HepG2 (cell line): Measurements from ENCODE around the gene AGO4. TPM values are rescaled to one million over a fixed set of nuclear protein-coding genes. Genes with fewer than 3 reads are reported as not detected.

Experiments
- ATAC-seq: fragments of 200-7000 bp; cut with Tn5 transposase; 3 replicates; pipeline ENCODE4 v1.9.1; 2020; ENCODE audit warnings: mild to moderate bottlenecking, moderate library complexity
- BruUV-seq: library from RNA; stranded (reverse); fragments of 400-500 nt; replicated peaks from 2 replicates; lab custom pipeline; 2021; lab: Mats Ljungman, UMichigan
- CTCF ChIA-PET: fragments of 300-600 bp; formaldehyde crosslinking; extraction: SDS; loops from one replicate; lab custom pipeline; 2021; ENCODE audit warnings: low total read pairs, inconsistent platforms, low intra/inter-chr PET ratio; lab: Yijun Ruan, JAX
- POLR2A ChIA-PET: fragments of 350-600 bp; sonication (Branson Sonifier 250); formaldehyde crosslinking; loops from one replicate; lab custom pipeline; 2020; ENCODE audit warnings: antibody characterized with exemption, inconsistent platforms; lab: Yijun Ruan, JAX
- DNase-seq: peaks from one replicate; pipeline ENCODE4 v3.0.0-alpha.2; 2015; ENCODE audit warnings: low spot score
- FAIRE-seq: peaks from 3 replicates; lab custom pipeline; 2011; peaks lifted over from hg19 to GRCh38; lab: Jason Lieb, UNC
- H2AFZ ChIP-seq: one replicate; pipeline ENCODE4 v1.6.1; 2011; ENCODE audit warnings: low read length, inconsistent platforms
- H3K27ac ChIP-seq: fragments of 300-600 bp; 3 replicates; pipeline ENCODE4 v1.8.0; 2011; ENCODE audit warnings: mixed run types, mild to moderate bottlenecking, mixed read lengths, low read length, inconsistent platforms; ENCODE audit not compliant: insufficient read depth; ENCODE audit errors: extremely low read length
- H3K27me3 ChIP-seq, 2 experiments: fragments of 200-600 bp in 1 of 2; 2 replicates in 1 of 2; 3 replicates in 1 of 2; pipeline versions ENCODE4 v1.6.0 to v1.8.0; 2011; ENCODE audit warnings: low read length in 2 of 2, mild to moderate bottlenecking in 2 of 2, moderate library complexity in 2 of 2, inconsistent platforms in 1 of 2; ENCODE audit not compliant: insufficient read depth in 2 of 2, control insufficient read depth in 1 of 2
- H3K36me3 ChIP-seq, 2 experiments: fragments of 200-600 bp in 1 of 2; replicated peaks in 1 of 2; 2 replicates in 1 of 2; 3 replicates in 1 of 2; pipeline versions ENCODE4 v1.5.1 to v1.8.0; 2011; ENCODE audit warnings: low read length in 2 of 2, inconsistent platforms in 1 of 2; ENCODE audit not compliant: insufficient read depth in 2 of 2, control insufficient read depth in 1 of 2
- H3K4me1 ChIP-seq: 2 replicates; pipeline ENCODE4 v1.5.1; 2012; ENCODE audit warnings: low read length, inconsistent platforms; ENCODE audit not compliant: insufficient read depth
- H3K4me2 ChIP-seq: 2 replicates; pipeline ENCODE4 v1.6.0; 2011; ENCODE audit warnings: low read depth, low read length, inconsistent platforms
- H3K4me3 ChIP-seq, 3 experiments: fragments of 200-600 bp in 1 of 3; sonication (generic), shearing (Covaris generic) in 1 of 3; replicated peaks in 1 of 3; 2 replicates each; pipeline ENCODE4 v1.5.1; 2011 to 2016; ENCODE audit warnings: low read length in 3 of 3, inconsistent platforms in 2 of 3, low read depth in 2 of 3, mild to moderate bottlenecking in 2 of 3, control low read depth in 1 of 3, mixed read lengths in 1 of 3; ENCODE audit not compliant: insufficient read depth in 1 of 3
- H3K79me2 ChIP-seq: one replicate; pipeline ENCODE4 v1.6.1; 2011; ENCODE audit warnings: low read length, inconsistent platforms; ENCODE audit not compliant: insufficient read depth
- H3K9ac ChIP-seq: 2 replicates; pipeline ENCODE4 v1.6.0; 2011; ENCODE audit warnings: mild to moderate bottlenecking, low read depth, low read length, inconsistent platforms; ENCODE audit not compliant: insufficient read depth
- H3K9me3 ChIP-seq: 2 replicates; pipeline ENCODE4 v1.5.1; 2012; ENCODE audit warnings: mild to moderate bottlenecking, low read length
- H4K20me1 ChIP-seq: 2 replicates; pipeline ENCODE4 v1.6.0; 2011; ENCODE audit warnings: inconsistent platforms, mild to moderate bottlenecking, low read length, moderate library complexity; ENCODE audit not compliant: insufficient read depth
- FOXA1 ChIP-seq, 2 experiments: fragments of 450-650 bp in 1 of 2; sonication (generic) in 1 of 2; formaldehyde crosslinking in 1 of 2; IDR thresholded peaks; 2 replicates each; pipeline versions ENCODE4 v1.4.0 to v1.6.1; 2016 to 2020; ENCODE audit warnings: missing genetic modification reagents in 1 of 2
- GTF3A ChIP-seq: sonication (generic); formaldehyde crosslinking; conservative IDR thresholded peaks from 2 replicates; pipeline ENCODE4 v1.4.0; 2020; ENCODE audit warnings: mild to moderate bottlenecking, missing genetic modification reagents
- JUN ChIP-seq: sonication (generic); formaldehyde crosslinking; IDR thresholded peaks from 2 replicates; pipeline ENCODE4 v1.4.0; 2020; ENCODE audit warnings: mild to moderate bottlenecking, missing genetic modification reagents
- NRL ChIP-seq: sonication (generic); formaldehyde crosslinking; IDR thresholded peaks from 2 replicates; pipeline ENCODE4 v1.5.0; 2020; ENCODE audit warnings: missing genetic modification reagents, mild to moderate bottlenecking, moderate library complexity, borderline replicate concordance
- RCOR2 ChIP-seq: IDR thresholded peaks from 2 replicates; pipeline ENCODE4 v1.6.1; 2016; ENCODE audit warnings: missing biosample characterization, missing genetic modification reagents
- SNAPC5 ChIP-seq: sonication (generic); formaldehyde crosslinking; IDR thresholded peaks from 2 replicates; pipeline ENCODE4 v1.8.1; 2023; ENCODE audit warnings: mild to moderate bottlenecking, missing genetic modification reagents, borderline replicate concordance
- SP140L ChIP-seq: sonication (generic); formaldehyde crosslinking; IDR thresholded peaks from 2 replicates; pipeline ENCODE4 v1.4.0; 2020; ENCODE audit warnings: missing genetic modification reagents, borderline replicate concordance
- ZHX1 ChIP-seq: sonication (generic); formaldehyde crosslinking; IDR thresholded peaks from 2 replicates; pipeline ENCODE4 v1.8.1; 2022; ENCODE audit warnings: low read depth, mild to moderate bottlenecking, missing genetic modification reagents
- ZNF781 ChIP-seq: sonication (generic); formaldehyde crosslinking; IDR thresholded peaks from 2 replicates; pipeline ENCODE4 v1.5.1; 2020; ENCODE audit warnings: borderline replicate concordance, mild to moderate bottlenecking, missing genetic modification reagents; ENCODE audit errors: not compliant biosample characterization
- ZSCAN31 ChIP-seq: sonication (generic); formaldehyde crosslinking; IDR thresholded peaks from 2 replicates; pipeline ENCODE4 v1.5.0; 2020; ENCODE audit warnings: low read depth, mild to moderate bottlenecking, missing genetic modification reagents
- WGBS: methylation state at CpG from one replicate; pipeline ENCODE4 v1.1.6; 2017; ENCODE audit warnings: low lambda C conversion rate; 5-methylcytosine and 5-hydroxymethylcytosine counted together
- in situ Hi-C: cut with HindIII; loops from 2 replicates; pipeline ENCODE4 v1.10.0; 2017; ENCODE audit warnings: low pct_unique_long_range_greater_than_20kb; ENCODE audit not compliant: extremely low pct_ligation_motif_present
- intact Hi-C: fragments of 100-400 bp; cut with micrococcal nuclease; formaldehyde crosslinking; loops from one replicate; pipeline ENCODE4 v1.10.0; 2022; ENCODE audit not compliant: unreplicated experiment
- polyA plus RNA-seq, 8 experiments: library from polyadenylated mRNA; depleted of rRNA in 3 of 8; stranded (reverse) in 7 of 8; unstranded in 1 of 8; fragments of >200 nt; fragmentation: Illumina TruSeq in 4 of 8; extraction: Trizol in 4 of 8; gene quantifications; 2 replicates each; pipeline versions ENCODE4 v1.2.1 to v1.2.3, GENCODE V29; 2011 to 2016; ENCODE audit warnings: low read depth in 4 of 8, missing spikeins in 1 of 8, mixed read lengths in 1 of 8; ENCODE audit not compliant: insufficient read depth in 1 of 8
- total RNA-seq, 5 experiments: library from RNA; depleted of rRNA; stranded (reverse); fragments of >200 nt; fragmentation: Illumina TruSeq; extraction: Trizol; gene quantifications; 2 replicates each; pipeline ENCODE4 v1.2.3, GENCODE V29; 2016; ENCODE audit warnings: low read depth in 1 of 5
- TF ChIP-seq, protein P1 (sequence below): sonication (generic); formaldehyde crosslinking; IDR thresholded peaks from 2 replicates; pipeline ENCODE4 v1.4.0; 2020; ENCODE audit warnings: mild to moderate bottlenecking, missing genetic modification reagents
- TF ChIP-seq, protein P2 (sequence below): sonication (generic); formaldehyde crosslinking; IDR thresholded peaks from 2 replicates; pipeline ENCODE4 v1.4.0; 2020; ENCODE audit warnings: mild to moderate bottlenecking, low read depth, missing genetic modification reagents

AGO4 gene
- total and polyA plus RNA-seq, 2 of the 13 experiments (the other 11 are each of a cell fraction or from before 2014, with no cell fraction given): 6.0 to 13.8 TPM

GRCh38 chr1:35832276-35832905 lies 24.6 kb downstream of the AGO4 start (continued):
- TF ChIP-seq ZHX1 (CRISPR knock-in tag) (no peak), GTF3A (CRISPR knock-in tag) (no peak), SP140L (CRISPR knock-in tag) (no peak), NRL (no peak)
- TF ChIP-seq, protein P1, sequence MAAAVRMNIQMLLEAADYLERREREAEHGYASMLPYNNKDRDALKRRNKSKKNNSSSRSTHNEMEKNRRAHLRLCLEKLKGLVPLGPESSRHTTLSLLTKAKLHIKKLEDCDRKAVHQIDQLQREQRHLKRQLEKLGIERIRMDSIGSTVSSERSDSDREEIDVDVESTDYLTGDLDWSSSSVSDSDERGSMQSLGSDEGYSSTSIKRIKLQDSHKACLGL (CRISPR knock-in tag): no peak

DNA sequence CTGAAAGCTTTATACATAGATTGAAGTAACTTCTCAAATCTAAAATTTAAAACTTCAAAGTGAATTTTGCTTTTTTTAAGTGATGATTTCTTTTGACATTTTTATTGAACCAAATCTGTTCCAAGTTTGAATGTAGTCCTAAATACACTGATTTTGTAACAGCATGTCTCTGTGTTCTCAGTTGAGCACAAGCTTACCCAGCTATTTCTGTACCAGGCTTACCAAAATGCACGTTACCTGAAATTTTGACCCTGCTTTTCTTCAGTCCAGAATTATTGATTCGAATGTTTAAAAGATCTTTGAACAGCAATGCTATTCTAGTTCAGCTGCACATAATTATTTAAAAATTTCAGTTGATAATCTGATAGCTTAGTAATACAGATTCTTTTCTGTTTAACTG lies 25.6 kb downstream of the AGO4 start:
- Histone ChIP-seq H3K27me3 (no peaks in the 10 kb centered on the region), H2AFZ (no peak overlapping the region), H3K4me3 (no peak overlapping the region), H4K20me1 (no peaks in the 10 kb centered on the region), H3K4me1 (no peaks in the 10 kb centered on the region), H3K9ac (no peak overlapping the region), H3K4me2 (no peak overlapping the region), H3K9me3 (no peaks in the 10 kb centered on the region), H3K36me3 (peaks cover 1 to 17% of the 10 kb centered on the region in 2 experiments), H3K27ac (no peak overlapping the region), H3K79me2 (no peaks in the 10 kb centered on the region)
- ChIA-PET POLR2A (no interaction called here), CTCF (no interaction called here)
- no peak for FAIRE-seq
- TF ChIP-seq RCOR2 (CRISPR knock-in tag): no peak
- no peak for TF ChIP-seq SNAPC5
- TF ChIP-seq JUN (CRISPR knock-in tag): no peak
- no peak for TF ChIP-seq ZSCAN31 (CRISPR knock-in tag)
- TF ChIP-seq FOXA1 (IDR thresholded peaks at IDR 0.05): no peak
- TF ChIP-seq FOXA1 (CRISPR knock-in tag; IDR thresholded peaks at IDR 0.05): no peak
- TF ChIP-seq, protein P2, sequence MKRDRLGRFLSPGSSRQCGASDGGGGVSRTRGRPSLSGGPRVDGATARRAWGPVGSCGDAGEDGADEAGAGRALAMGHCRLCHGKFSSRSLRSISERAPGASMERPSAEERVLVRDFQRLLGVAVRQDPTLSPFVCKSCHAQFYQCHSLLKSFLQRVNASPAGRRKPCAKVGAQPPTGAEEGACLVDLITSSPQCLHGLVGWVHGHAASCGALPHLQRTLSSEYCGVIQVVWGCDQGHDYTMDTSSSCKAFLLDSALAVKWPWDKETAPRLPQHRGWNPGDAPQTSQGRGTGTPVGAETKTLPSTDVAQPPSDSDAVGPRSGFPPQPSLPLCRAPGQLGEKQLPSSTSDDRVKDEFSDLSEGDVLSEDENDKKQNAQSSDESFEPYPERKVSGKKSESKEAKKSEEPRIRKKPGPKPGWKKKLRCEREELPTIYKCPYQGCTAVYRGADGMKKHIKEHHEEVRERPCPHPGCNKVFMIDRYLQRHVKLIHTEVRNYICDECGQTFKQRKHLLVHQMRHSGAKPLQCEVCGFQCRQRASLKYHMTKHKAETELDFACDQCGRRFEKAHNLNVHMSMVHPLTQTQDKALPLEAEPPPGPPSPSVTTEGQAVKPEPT (CRISPR knock-in tag): no peak
- TF ChIP-seq ZNF781 (CRISPR knock-in tag): no peak
- no peak for DNase-seq
- WGBS: 89% methylated on average over 2 of the region's 2 CpGs
- in situ Hi-C loops (no loop called here), intact Hi-C loops (no loop called here)
- no peak for ATAC-seq
- no TSS peak for BruUV-seq
